Occipital lobe (tissue), 2 donors: Measurements from ENCODE around the gene DMRTA2. TPM values are rescaled to one million over a fixed set of nuclear protein-coding genes. Genes with fewer than 3 reads are reported as not detected.
"Not testable (repeated sequence)": the region's sequence is repeated elsewhere in the genome, so short reads cannot be mapped to it uniquely, and the experiment has no call there.

Experiments used
- DNase-seq: peaks from one replicate; lab custom pipeline; 2025; lab: John Stamatoyannopoulos, UW
- total RNA-seq: library from RNA; depleted of rRNA; stranded (reverse); fragments of >200 nt; gene quantifications from one replicate; pipeline ENCODE4 v1.2.3, GENCODE V29; 2014

The DMRTA2 gene
- total RNA-seq, 1 donor from 2014 or later = 5.8 TPM

GRCh38 chr1:50393522-50394120 is 29.6 kb downstream of the DMRTA2 start:
- DNase-seq = no peak

GRCh38 chr1:50381551-50381950 is 41.7 kb downstream of the DMRTA2 start:
- not testable (repeated sequence) for DNase-seq

DNA sequence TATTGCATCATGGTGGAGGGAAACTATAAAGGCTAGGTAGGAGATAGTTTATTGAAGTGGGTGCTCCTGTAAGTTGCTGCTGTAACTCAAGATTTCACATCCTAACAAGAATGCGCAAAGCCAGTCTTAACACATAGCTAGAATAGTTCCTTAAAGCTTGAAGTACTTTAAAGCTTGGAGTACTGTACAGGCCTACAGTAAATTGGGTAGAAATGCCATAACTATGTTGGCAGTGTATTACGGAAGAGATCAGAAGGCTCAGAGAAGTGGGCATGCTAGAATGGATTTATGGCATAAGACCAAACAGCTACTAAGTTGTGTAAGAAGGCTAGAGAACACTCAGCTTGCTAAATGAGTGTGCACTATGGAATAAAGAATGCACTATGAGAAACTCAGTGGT is 44.5 kb downstream of the DMRTA2 start:
- DNase-seq = no peak

- DNase-seq = no peak
Measured at GRCh38 chr1:50373532-50373931, 49.7 kb downstream of the DMRTA2 start.

- no peak for DNase-seq
Measured at GRCh38 chr1:50371749-50372148, 51.5 kb downstream of the DMRTA2 start.

DNA sequence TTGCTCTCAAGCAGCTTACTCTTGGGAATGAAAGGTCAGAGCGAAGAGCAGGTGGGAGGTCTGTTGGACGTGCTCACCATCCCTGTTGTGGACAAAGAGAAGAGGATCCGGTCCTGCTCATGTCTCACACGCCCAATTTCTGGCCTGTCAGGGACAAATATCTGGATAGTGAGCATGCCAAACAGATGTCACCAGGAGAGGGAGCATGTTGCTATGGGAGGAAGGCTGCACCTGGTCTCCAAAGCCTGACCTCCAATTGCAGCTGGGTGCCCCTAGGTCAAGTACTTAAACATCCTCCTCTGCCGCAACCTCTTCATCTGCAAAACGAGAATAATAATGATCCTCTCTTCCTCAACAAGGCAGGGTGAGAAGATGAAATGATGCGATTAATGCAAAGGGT is 53.4 kb downstream of the DMRTA2 start:
- no peak for DNase-seq

DNA sequence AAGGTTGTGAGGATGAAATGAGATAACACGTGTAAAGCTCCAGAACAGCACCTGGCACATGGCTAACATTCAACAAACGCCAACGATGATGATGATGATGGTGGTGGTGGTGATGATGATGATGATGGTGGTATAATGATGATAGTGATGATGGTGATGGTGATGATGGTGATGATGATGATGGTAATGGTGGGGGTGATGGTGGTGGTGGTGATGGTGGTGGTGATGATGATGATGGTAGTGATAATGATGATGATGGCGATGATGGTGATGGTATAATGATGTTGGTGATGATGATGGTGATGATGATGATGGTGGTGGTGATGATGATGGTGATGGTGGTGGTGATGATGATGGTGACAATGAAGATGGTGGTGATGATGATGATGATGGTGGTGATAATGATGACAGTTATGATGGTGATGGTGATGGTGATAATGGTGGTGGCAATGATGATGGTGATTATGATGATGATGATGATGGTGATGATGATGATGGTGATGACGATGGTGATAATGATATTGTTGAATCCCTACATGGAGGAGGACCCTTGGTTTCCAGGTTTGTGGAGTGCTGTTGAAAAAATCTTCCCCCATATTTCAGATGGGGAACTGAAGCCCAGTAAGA is 54.1 kb downstream of the DMRTA2 start:
- no peak for DNase-seq

DNA sequence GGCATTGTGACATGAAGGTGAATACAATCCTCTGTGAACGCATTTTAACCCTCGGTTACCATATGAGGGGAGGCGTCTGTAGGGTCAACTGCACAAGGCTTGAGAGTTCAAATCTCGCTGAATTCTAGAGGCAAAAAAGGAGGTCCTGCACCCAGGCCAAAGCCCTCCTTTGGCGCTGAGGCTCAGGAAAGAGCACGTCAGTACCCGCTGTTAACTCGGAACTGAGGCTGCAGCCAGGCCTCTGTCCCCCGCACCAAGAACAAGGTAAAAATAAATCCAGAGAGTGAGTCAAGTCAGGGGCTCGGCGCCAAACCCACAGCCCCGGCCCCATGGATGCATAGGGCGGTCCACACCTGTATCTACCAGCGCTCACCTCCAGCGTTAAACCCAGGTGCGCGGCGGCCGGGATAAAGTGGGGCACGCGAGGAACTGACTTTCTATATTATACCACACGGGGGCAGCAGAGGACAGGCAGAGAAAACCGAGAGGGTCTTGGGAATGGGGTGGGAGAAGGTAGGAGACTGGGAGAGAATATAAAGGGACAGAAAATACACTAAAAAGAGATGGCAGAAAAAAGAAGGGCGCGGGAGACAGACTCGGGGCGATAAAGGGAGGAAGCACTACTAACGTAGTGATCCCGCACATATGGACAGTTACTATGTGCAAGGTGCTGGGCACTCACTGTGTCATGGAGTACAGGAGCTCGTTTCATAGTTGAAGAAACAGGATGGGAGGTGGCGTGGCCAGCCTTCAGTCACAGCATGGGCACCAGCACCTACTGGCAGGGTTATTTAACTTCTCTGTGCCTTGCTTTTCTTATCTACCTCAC is 54.9 kb downstream of the DMRTA2 start:
- DNase-seq = peak; percentile 24
